ENCODE results near the gene DNAJB8. TPM values are rescaled to one million over a fixed set of nuclear protein-coding genes. Genes with fewer than 3 reads are reported as not detected.

Gene DNAJB8
- total and polyA plus RNA-seq, 9 of the 15 experiments (the other 6 are each of a cell fraction or from before 2014, with no cell fraction given): not detected

DNA sequence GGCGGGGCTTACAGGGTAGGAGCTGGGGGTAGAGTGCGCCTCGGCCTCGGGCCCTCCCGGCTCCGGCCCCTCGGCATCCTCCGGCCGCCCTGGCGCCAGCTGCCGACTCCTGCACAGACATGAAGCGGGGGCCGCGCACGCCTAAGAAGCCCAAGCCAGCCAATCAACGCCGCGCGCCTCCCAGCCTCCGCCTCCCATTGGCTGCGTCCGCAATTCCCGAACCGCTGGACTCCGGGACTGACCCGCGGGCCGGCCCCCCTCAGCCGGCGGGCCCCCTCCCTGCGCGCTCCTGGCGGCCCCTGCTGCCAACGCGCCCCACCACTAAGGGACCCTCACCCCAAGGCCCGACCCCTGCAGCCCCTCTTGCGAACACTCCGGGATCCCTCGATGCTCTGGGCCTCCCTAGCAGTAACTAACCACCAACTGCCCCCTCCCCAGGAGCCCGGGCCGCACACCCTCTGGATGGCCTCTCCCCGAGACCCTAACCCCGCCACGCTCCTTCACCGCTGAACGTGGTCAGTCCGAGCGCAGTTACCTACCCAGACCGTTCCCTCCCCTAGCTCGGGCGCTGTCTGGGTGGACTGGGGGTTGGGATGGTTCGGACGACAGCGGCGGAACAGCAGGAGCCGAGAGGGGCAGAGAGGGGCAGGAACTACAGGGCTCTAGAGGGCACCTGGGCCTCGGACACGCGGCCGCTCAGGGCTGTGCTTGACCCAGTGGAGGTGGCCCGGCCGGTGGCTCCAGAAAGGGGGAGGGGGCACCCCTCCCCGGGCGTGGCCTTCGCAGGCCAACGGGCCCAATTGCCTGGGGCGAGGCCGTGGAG is 21.3 kb upstream of the DNAJB8 start (continued):
- TF ChIP-seq ZHX1 (conservative IDR thresholded peaks at IDR 0.05; ENCODE audit: low read length) (no peak), ZFP36 (IDR thresholded peaks at IDR 0.05; ENCODE audit: low read depth, low read length, partially characterized antibody) (no peak), ATF4 (CRISPR knock-in tag; IDR thresholded peaks at IDR 0.05) (no peak), ZBTB1 (CRISPR knock-in tag; IDR thresholded peaks at IDR 0.05; ENCODE audit: borderline replicate concordance, low read depth) (no peak), SREBF1 (IDR thresholded peaks at IDR 0.05; ENCODE audit: borderline replicate concordance, low read depth, low read length) (no peak), CCAR2 (IDR thresholded peaks at IDR 0.05; ENCODE audit: low read depth, low read length) (no peak), ZNF407 (IDR thresholded peaks at IDR 0.05; ENCODE audit: low read depth) (no peak), PHB (CRISPR knock-in tag; IDR thresholded peaks at IDR 0.05) (no peak), RAD21 (CRISPR knock-in tag; conservative IDR thresholded peaks at IDR 0.05 in 1 of 2, IDR thresholded peaks at IDR 0.05 in 1 of 2) (no peak), NFIC (IDR thresholded peaks at IDR 0.05) (peak; percentile 19; the same call in 1 of the 2 replicates), ZNF830 (CRISPR knock-in tag; IDR thresholded peaks at IDR 0.05) (no peak)
- TF ChIP-seq, protein P1, sequence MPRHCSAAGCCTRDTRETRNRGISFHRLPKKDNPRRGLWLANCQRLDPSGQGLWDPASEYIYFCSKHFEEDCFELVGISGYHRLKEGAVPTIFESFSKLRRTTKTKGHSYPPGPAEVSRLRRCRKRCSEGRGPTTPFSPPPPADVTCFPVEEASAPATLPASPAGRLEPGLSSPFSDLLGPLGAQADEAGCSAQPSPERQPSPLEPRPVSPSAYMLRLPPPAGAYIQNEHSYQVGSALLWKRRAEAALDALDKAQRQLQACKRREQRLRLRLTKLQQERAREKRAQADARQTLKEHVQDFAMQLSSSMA (CRISPR knock-in tag; IDR thresholded peaks at IDR 0.05): no peak

Measured in K562 (cell line).